IMR-90 (cell line): Measurements from ENCODE around the gene GAPT. TPM values are rescaled to one million over a fixed set of nuclear protein-coding genes. Genes with fewer than 3 reads are reported as not detected.

Source experiments
- CHD1 ChIP-seq: IDR thresholded peaks from 2 replicates; pipeline ENCODE4 v1.6.1; 2012; ENCODE audit warnings: low read depth, low read length, improper control_type of control experiment
- ELK1 ChIP-seq: fragments of 150-350 bp; IDR thresholded peaks from 2 replicates; pipeline ENCODE4 v1.6.1; 2016; ENCODE audit warnings: low read depth, mild to moderate bottlenecking, low read length, moderate library complexity, borderline replicate concordance
- POLR2A ChIP-seq: IDR thresholded peaks from 2 replicates; pipeline ENCODE4 v1.6.1; 2012; ENCODE audit warnings: mild to moderate bottlenecking, low read depth, low read length
- RCOR1 ChIP-seq: IDR thresholded peaks from 2 replicates; pipeline ENCODE4 v1.6.1; 2012; ENCODE audit warnings: mild to moderate bottlenecking, low read length, improper control_type of control experiment; ENCODE audit not compliant: insufficient replicate concordance
- polyA plus RNA-seq, 3 experiments: library from polyadenylated mRNA; depleted of rRNA; stranded (reverse); fragments of >200 nt; gene quantifications; 2 replicates each; pipeline ENCODE4 v1.2.3, GENCODE V29; 2012; ENCODE audit warnings: low replicate concordance in 1 of 3
- total RNA-seq: library from RNA; depleted of rRNA; stranded (reverse); fragments of >200 nt; gene quantifications from 2 replicates; pipeline ENCODE4 v1.2.3, GENCODE V29; 2012

GAPT gene
- total and polyA plus RNA-seq, 2 of the 4 experiments (the other 2 are of a cell fraction), result not detected

- no peak for TF ChIP-seq CHD1
- TF ChIP-seq RCOR1, result no peak
- TF ChIP-seq POLR2A, result no peak
- TF ChIP-seq ELK1, result no peak
These were observed 39.3 kb upstream of the GAPT start (continued) for GRCh38 chr5:58451732-58452565.
